Naive B cell (primary cell): ENCODE data around the gene TM7SF2. TPM values are rescaled to one million over a fixed set of nuclear protein-coding genes. Genes with fewer than 3 reads are reported as not detected.
A peak's percentile ranks its signal among the peaks of the same experiment; 100 is the strongest.

Experiments used
- ATAC-seq, 2 donors: fragments of 150-1000 bp; cut with Tn5 transposase; 2 replicates each; pipeline ENCODE4 v1.10.0; 2021; ENCODE audit warnings: low read depth in 2 of 2, mild to moderate bottlenecking in 2 of 2, moderate library complexity in 2 of 2
- DNase-seq: peaks from one replicate; pipeline ENCODE4 v3.0.0; 2022
- H3K27ac Mint-ChIP-seq, 6 donors: one replicate each; pipeline ENCODE4 v1.8.0; 2020 to 2022; ENCODE audit warnings: mild to moderate bottlenecking in 6 of 6, mixed read lengths in 6 of 6, moderate library complexity in 5 of 6, inconsistent platforms in 2 of 6
- H3K27me3 Mint-ChIP-seq, 3 donors: one replicate each; pipeline ENCODE4 v1.8.0; 2021 to 2022; ENCODE audit warnings: mixed read lengths in 3 of 3, mild to moderate bottlenecking in 1 of 3
- H3K36me3 Mint-ChIP-seq, 2 donors: one replicate each; pipeline ENCODE4 v1.8.0; 2020 to 2022; ENCODE audit warnings: mixed read lengths in 2 of 2, inconsistent platforms in 1 of 2, mild to moderate bottlenecking in 1 of 2
- H3K4me1 Mint-ChIP-seq, 3 donors: one replicate each; pipeline ENCODE4 v1.8.0; 2020 to 2022; ENCODE audit warnings: mixed read lengths in 3 of 3, inconsistent platforms in 1 of 3, mild to moderate bottlenecking in 1 of 3, moderate library complexity in 1 of 3
- H3K4me3 Mint-ChIP-seq, 8 donors: one replicate each; pipeline ENCODE4 v1.8.0; 2020 to 2022; ENCODE audit warnings: mild to moderate bottlenecking in 8 of 8, mixed read lengths in 8 of 8, moderate library complexity in 8 of 8, inconsistent platforms in 2 of 8
- H3K9me3 Mint-ChIP-seq, 7 donors: one replicate each; pipeline ENCODE4 v1.8.0; 2020 to 2022; ENCODE audit warnings: mixed read lengths in 7 of 7, mild to moderate bottlenecking in 5 of 7, inconsistent platforms in 2 of 7, moderate library complexity in 1 of 7
- polyA plus RNA-seq, 6 donors: library from polyadenylated mRNA; unstranded; fragments of 300-500 nt; fragmentation: Illumina TruSeq; gene quantifications; one replicate each; pipeline ENCODE4 v1.2.3, GENCODE V29; 2021; ENCODE audit warnings: low read depth in 6 of 6

TM7SF2 gene
- polyA plus RNA-seq, 6 donors from 2014 or later = 11.6 to 18.4 (median 15.0) TPM

DNA sequence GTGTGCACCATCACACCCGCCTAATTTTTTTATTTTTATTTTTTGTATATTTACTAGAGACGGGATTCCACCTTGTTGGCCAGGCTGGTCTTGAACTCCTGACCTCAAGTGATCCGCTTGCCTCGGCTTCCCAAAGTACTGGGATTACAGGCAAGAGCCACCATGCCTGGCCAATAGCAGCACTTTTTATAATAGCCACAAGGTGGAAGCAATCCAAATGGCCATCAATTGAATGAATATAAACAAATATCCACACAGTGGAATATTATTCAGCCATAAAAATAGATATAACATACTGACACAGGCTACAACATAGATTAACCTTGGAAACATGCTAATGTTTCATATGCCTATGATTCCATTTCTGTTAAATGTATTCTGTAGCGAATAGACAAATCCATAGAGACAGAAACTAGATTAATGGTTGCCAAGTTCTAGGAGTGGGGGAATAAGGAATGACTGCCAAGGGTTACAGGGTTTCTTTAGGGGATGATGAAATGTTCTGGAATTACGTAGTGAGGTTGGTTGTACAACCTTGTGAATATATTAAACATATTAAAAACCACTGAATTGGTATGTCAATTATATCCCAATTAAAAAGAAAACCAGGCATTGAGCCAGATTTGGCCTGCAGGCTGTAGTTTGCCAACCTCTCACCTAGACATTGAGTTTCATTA lies 10.9 kb upstream of the TM7SF2 start:
- H3K4me1 Mint-ChIP-seq = peaks cover 12 to 30% (median 23%) of the 10 kb centered on the region in 3 donors
- H3K27me3 Mint-ChIP-seq = no peaks in the 10 kb centered on the region
- H3K4me3 Mint-ChIP-seq = no peak overlapping the region
- DNase-seq (no peak), ATAC-seq (no peak)
- H3K36me3 Mint-ChIP-seq = no peaks in the 10 kb centered on the region
- H3K9me3 Mint-ChIP-seq = no peaks in the 10 kb centered on the region
- H3K27ac Mint-ChIP-seq = peak overlapping the region in 1 of 6 donors; percentile 29

DNA sequence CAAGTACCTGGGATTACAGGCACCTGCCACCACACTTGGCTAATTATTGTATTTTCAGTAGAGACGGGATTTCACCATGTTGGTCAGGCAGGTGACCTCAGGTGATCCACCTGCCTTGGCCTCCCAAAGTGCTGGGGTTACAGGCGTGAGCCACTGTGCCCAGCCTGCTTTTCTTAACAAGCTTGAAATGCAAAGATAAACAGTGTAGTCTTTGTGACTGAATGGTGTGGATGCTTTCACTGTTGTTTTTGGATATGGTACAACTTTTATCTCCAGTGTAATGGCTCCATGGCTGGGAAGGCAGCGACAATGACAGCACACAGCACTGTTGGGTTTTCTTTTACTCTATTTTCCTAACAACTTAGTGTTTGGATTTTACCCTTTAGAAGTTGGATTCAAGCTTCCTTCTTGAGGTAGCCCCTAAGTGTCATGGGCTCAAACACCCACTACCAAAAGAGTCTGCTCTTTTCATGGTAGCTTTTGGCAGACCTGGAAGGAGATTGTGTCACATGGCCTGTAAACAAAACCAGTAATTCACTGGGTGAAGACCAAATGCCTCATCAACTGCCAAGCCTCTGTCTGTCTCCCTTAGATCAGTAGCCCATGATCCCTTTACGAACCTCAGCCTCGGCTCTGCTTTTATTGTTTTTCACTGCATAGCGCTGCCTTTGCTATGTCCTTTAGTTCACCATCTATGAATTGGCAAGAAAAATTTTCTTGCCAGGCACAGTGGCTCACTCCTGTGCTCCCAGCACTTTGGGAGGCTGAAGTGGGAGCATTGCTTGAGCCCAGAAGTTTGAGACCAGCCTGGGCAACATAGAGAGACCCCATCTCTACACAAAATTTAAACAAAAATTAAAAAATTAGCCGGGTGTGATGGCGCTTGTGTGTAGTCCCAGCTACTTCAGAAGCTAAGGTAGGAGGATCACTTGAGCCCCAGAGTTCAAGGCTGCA lies 9.3 kb upstream of the TM7SF2 start:
- no peak for DNase-seq
- Mint-ChIP-seq H3K4me3 (peak overlapping the region in 2 of 8 donors; percentile 6 to 15), H3K27me3 (no peaks in the 10 kb centered on the region), H3K9me3 (no peaks in the 10 kb centered on the region), H3K36me3 (no peaks in the 10 kb centered on the region), H3K4me1 (peaks cover 19 to 34% (median 28%) of the 10 kb centered on the region in 3 donors), H3K27ac (no peak overlapping the region)
- no peak for ATAC-seq

DNA sequence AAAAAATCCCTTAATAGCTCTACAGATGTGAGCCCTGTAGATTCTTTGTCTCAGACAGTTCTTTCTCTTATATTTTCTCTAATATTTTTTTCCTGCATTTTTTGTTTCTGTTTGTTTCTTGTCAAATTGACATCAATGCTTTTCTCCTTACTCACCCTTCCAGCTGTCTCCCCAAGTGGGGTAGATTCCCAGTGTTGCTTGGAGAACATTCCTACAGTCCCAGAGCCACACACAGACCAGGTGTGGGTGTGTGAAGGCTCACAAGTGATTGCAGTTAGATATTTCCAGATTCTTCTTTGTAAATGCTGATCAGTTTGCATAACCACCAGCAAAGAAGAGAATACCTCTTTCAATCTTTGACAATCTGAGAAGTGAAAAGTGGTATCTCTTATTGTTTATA lies 8.2 kb upstream of the TM7SF2 start:
- Mint-ChIP-seq H3K4me1 (peaks cover 16 to 30% (median 25%) of the 10 kb centered on the region in 3 donors), H3K4me3 (no peak overlapping the region), H3K27ac (peak overlapping the region in 1 of 6 donors; percentile 20), H3K36me3 (no peaks in the 10 kb centered on the region), H3K27me3 (no peaks in the 10 kb centered on the region), H3K9me3 (no peaks in the 10 kb centered on the region)
- ATAC-seq = no peak
- DNase-seq = no peak

DNA sequence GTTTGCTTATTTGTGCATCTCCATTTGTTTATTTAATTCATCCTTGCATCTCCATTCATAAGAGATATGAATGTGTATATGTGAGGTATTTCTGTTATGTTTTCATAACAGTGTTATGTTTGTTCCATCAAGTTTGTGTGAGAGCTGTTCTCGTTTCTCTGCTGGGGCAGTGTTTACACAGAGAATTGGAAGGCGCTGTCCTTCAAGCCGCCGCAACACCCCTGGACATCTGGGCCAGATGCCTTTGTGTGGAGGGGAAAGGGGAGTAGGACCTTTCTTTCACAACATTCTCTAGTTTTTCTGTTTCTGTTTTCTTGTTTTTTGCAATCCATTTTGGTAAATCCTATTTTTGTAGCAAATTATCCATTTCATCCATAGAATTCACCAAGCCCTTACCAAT lies 7.0 kb upstream of the TM7SF2 start:
- no peaks in the 10 kb centered on the region for H3K9me3 Mint-ChIP-seq
- H3K36me3 Mint-ChIP-seq = no peaks in the 10 kb centered on the region
- H3K27ac Mint-ChIP-seq = peak overlapping the region in 2 of 6 donors; percentile 22 to 81
- ATAC-seq = no peak
- DNase-seq = no peak
- no peaks in the 10 kb centered on the region for H3K27me3 Mint-ChIP-seq
- no peak overlapping the region for H3K4me3 Mint-ChIP-seq
- peaks cover 12 to 23% (median 16%) of the 10 kb centered on the region in 3 donors for H3K4me1 Mint-ChIP-seq

DNA sequence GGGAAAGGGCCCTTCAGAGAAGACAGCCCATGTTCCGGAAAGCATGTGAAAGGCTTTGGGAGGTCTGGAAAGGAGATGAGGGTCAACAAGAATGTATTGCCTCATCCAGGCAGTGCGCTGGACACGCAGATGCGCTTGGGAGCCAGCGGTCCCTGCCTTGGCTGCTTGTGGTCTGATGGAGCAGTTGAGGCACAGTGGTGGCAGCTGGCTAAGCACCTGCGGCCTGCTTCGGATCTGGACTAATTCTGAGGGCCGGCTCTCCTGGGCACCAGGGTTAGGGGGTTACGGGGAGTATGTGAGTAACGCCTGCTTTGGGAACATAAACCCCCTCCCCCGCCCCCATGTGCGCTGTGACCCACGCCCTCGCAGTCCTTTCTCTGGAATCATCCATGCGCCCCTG lies 4.6 kb upstream of the TM7SF2 start:
- Mint-ChIP-seq H3K27me3 (no peaks in the 10 kb centered on the region), H3K9me3 (no peaks in the 10 kb centered on the region), H3K4me3 (peak overlapping the region in 1 of 8 donors; percentile 49), H3K36me3 (no peaks in the 10 kb centered on the region), H3K27ac (peak overlapping the region in 1 of 6 donors; percentile 52), H3K4me1 (peaks cover 29 to 45% (median 37%) of the 10 kb centered on the region in 3 donors)
- ATAC-seq (no peak), DNase-seq (no peak)

DNA sequence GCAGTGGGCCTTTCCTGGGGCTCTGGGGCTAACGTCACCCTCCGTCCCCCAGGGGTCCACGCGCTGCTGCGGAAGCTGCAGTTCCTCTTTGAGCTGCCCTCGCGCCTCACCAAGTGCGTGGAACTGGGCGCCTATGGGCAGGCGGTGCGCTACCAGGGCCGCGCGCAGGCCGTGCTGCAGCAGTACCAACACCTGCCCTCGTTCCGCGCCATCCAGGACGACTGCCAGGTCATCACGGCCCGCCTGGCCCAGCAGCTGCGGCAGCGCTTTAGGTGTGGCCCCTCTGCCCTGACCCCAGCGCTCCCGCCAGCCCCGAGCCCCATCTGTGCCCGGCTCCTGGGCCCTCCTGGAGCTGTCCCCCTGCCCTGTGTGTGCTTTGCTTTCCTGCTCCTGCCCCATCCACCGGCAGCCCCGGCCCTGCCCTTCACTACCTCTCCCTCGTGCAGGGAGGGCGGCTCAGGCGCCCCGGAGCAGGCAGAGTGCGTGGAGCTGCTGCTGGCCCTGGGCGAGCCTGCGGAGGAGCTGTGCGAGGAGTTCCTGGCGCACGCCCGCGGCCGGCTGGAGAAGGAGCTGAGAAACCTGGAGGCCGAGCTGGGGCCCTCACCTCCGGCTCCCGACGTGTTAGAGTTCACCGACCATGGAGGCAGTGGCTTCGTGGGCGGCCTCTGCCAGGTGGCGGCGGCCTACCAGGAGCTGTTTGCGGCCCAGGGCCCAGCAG lies 3.8 kb upstream of the TM7SF2 start:
- no peak overlapping the region for H3K27ac Mint-ChIP-seq
- H3K27me3 Mint-ChIP-seq = no peaks in the 10 kb centered on the region
- ATAC-seq (no peak), DNase-seq (no peak)
- no peak overlapping the region for H3K4me3 Mint-ChIP-seq
- H3K4me1 Mint-ChIP-seq = peaks cover 34 to 42% (median 40%) of the 10 kb centered on the region in 3 donors
- no peaks in the 10 kb centered on the region for H3K36me3 Mint-ChIP-seq
- no peaks in the 10 kb centered on the region for H3K9me3 Mint-ChIP-seq

DNA sequence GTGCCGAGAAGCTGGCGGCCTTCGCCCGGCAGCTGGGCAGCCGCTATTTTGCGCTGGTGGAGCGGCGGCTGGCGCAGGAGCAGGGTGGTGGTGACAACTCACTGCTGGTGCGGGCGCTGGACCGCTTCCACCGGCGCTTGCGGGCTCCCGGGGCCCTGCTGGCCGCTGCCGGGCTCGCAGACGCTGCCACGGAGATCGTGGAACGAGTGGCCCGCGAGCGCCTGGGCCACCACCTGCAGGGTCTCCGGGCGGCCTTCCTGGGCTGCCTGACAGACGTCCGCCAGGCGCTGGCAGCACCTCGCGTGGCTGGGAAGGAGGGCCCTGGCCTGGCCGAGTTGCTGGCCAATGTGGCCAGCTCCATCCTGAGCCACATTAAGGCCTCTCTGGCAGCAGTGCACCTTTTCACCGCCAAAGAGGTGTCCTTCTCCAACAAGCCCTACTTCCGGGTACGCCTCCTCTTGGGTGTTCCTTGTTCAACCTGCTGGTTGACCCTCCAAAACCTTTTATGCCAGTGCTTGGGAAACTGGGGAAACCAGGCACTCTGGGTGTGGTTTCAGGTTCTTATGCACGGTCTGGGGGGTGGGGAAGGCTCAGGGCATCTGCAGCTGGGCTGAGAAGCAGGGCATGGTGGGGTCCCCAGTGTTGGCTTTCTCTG lies 3.1 kb upstream of the TM7SF2 start:
- ATAC-seq (no peak), DNase-seq (no peak)
- Mint-ChIP-seq H3K36me3 (no peaks in the 10 kb centered on the region), H3K27ac (no peak overlapping the region), H3K9me3 (no peaks in the 10 kb centered on the region), H3K27me3 (no peaks in the 10 kb centered on the region), H3K4me1 (peaks cover 41 to 43% (median 41%) of the 10 kb centered on the region in 3 donors), H3K4me3 (no peak overlapping the region)

DNA sequence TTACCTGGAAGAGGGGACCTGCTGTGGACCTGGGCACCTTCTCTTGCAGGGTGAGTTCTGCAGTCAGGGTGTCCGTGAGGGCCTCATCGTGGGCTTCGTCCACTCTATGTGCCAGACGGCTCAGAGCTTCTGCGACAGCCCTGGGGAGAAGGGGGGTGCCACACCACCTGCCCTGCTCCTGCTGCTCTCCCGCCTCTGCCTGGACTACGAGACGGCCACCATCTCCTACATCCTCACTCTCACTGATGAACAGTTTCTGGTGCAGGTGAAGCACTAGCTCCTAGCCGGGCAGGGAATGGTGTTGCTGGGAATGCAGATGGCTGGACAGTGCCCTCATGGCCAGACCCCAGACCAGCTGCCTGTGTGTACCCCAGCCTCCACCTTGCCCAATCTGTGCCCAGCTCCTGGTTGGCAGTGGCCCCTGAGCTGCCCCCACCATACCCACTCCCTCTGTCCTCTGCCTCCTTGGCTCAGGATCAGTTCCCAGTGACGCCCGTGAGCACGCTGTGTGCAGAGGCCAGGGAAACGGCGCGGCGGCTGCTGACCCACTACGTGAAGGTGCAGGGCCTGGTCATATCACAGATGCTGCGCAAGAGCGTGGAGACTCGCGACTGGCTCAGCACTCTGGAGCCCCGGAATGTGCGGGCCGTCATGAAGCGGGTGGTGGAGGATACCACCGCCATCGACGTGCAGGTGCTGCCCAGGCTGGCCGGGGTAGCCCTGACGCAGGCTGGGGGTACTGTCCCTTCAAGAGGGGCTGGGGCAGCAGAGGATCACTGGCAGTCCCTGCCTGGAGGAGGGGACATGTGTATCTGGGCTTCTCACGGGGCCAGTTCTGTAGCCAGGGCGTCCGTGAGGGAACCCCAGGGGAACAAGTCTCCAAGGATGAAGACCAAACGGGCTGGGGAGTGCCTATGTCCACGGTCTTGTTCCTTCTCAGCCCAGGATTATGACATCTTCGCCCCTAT lies 2.2 kb upstream of the TM7SF2 start:
- DNase-seq (no peak), ATAC-seq (no peak)
- H3K27ac Mint-ChIP-seq = peak overlapping the region in 4 of 6 donors; percentile 34 to 98 (median 96)
- H3K27me3 Mint-ChIP-seq = no peaks in the 10 kb centered on the region
- no peaks in the 10 kb centered on the region for H3K36me3 Mint-ChIP-seq
- H3K4me1 Mint-ChIP-seq = peaks cover 38 to 49% (median 40%) of the 10 kb centered on the region in 3 donors
- no peaks in the 10 kb centered on the region for H3K9me3 Mint-ChIP-seq
- no peak overlapping the region for H3K4me3 Mint-ChIP-seq

DNA sequence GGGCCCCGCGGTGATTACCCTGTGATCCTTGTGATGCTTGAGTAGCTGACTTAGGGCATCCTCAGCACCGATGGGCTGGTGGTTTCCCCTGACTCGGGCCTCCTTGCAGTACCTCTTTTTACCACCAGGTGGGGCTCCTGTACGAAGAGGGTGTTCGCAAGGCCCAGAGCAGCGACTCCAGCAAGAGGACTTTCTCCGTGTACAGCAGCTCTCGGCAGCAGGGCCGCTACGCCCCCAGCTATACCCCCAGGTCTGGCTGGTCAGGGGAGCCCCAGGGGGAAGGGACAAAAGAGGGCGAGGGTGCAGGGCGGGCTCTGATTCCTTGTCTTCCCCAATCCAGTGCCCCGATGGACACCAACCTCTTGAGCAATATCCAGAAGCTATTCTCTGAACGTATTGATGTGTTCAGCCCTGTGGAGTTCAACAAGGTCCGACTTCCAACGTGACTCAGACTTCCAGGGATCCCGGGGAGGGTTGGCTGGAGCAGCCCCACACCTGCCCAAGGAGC lies 1.3 kb upstream of the TM7SF2 start:
- peak overlapping the region; percentile 37 to 98 (median 93) for H3K27ac Mint-ChIP-seq
- H3K27me3 Mint-ChIP-seq = no peaks in the 10 kb centered on the region
- no peaks in the 10 kb centered on the region for H3K36me3 Mint-ChIP-seq
- H3K9me3 Mint-ChIP-seq = no peaks in the 10 kb centered on the region
- peak; percentile 46 to 55 for ATAC-seq
- H3K4me1 Mint-ChIP-seq = peaks cover 38 to 53% (median 40%) of the 10 kb centered on the region in 3 donors
- peak overlapping the region in 7 of 8 donors; percentile 15 to 93 (median 42) for H3K4me3 Mint-ChIP-seq
- DNase-seq = peak; percentile 90

DNA sequence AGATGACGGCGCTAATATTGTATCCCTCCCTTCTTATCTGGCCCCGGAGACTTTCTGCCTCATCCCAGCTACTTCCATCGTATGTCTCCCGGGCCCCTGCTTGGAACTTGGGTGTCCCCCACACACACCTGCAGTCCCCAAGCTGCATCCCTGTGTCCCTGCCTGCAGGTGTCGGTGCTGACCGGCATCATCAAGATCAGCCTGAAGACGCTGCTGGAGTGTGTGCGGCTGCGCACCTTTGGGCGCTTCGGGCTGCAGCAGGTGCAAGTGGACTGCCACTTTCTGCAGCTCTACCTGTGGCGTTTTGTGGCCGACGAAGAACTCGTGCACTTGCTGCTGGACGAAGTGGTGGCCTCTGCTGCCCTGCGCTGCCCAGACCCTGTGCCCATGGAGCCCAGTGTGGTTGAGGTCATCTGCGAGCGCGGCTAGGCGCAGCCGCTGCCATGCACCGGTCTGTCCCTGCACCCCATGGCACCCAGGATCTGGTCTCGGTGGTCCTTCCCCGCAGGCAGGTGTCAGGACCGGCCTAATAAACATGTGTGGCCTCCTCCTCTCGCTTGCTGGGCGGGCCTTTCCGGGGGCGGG lies 421 bp upstream of the TM7SF2 start:
- H3K27me3 Mint-ChIP-seq = no peaks in the 10 kb centered on the region
- DNase-seq (no peak), ATAC-seq (no peak)
- no peaks in the 10 kb centered on the region for H3K36me3 Mint-ChIP-seq
- H3K4me3 Mint-ChIP-seq = peak overlapping the region; percentile 90 to 100 (median 94)
- H3K4me1 Mint-ChIP-seq = peaks cover 35 to 54% (median 39%) of the 10 kb centered on the region in 3 donors
- no peaks in the 10 kb centered on the region for H3K9me3 Mint-ChIP-seq
- H3K27ac Mint-ChIP-seq = peak overlapping the region in 5 of 6 donors; percentile 86 to 99 (median 93)

DNA sequence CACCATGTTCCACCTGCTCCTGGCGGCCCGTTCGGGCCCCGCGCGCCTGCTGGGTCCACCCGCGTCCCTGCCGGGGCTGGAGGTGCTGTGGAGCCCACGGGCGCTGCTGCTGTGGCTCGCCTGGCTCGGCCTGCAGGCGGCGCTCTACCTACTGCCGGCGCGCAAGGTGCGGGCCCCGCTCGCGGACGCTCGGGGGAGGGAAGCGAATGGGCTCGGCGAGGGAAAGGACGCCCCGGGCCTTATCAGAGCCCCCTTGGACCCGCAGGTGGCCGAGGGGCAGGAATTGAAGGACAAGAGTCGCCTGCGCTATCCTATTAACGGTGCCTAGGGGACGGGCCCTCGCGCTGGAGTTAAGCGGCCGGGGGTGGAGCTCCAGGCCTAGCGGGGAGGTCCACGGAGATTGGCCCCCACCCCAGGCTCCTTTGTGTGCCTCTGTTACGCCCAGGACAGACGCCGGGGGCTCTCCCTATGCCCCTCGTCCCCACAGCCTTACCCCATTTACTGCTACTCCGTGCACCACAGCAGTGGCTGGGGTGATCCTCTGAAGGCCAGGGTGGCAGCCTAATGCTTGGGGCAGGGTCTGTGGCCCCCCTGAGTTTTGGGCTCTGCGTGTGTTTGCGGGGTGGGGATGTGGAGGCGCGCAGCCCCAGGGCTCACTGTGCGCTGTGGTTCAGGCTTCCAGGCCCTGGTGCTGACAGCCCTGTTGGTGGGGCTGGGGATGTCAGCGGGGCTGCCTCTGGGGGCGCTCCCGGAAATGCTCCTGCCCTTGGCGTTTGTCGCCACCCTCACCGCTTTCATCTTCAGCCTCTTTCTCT lies 1.1 kb downstream of the TM7SF2 start:
- no peaks in the 10 kb centered on the region for H3K9me3 Mint-ChIP-seq
- H3K4me3 Mint-ChIP-seq = peak overlapping the region; percentile 90 to 100 (median 94)
- no peaks in the 10 kb centered on the region for H3K36me3 Mint-ChIP-seq
- peak overlapping the region in 5 of 6 donors; percentile 74 to 94 (median 89) for H3K27ac Mint-ChIP-seq
- ATAC-seq (peak; percentile 59), DNase-seq (peak; percentile 75)
- H3K27me3 Mint-ChIP-seq = no peaks in the 10 kb centered on the region
- H3K4me1 Mint-ChIP-seq = peaks cover 34 to 58% (median 37%) of the 10 kb centered on the region in 3 donors
